Ishikawa (cell line): ENCODE results near the gene NAV2.

Experiments used
- CEBPB ChIP-seq: IDR thresholded peaks from 2 replicates; pipeline ENCODE4 v1.6.1; 2012
- EP300 ChIP-seq: IDR thresholded peaks from 2 replicates; pipeline ENCODE4 v1.6.1; 2012; ENCODE audit warnings: borderline replicate concordance
- FOXM1 ChIP-seq: IDR thresholded peaks from 2 replicates; pipeline ENCODE4 v1.6.1; 2012; ENCODE audit warnings: low read depth, borderline replicate concordance
- MAX ChIP-seq: IDR thresholded peaks from 2 replicates; pipeline ENCODE4 v1.6.1; 2012
- NFIC ChIP-seq: IDR thresholded peaks from 2 replicates; pipeline ENCODE4 v1.6.1; 2012
- REST ChIP-seq: IDR thresholded peaks from 2 replicates; pipeline ENCODE4 v1.6.1; 2012; ENCODE audit warnings: low read depth, mild to moderate bottlenecking
- TAF1 ChIP-seq: IDR thresholded peaks from 2 replicates; pipeline ENCODE4 v1.6.1; 2012; ENCODE audit warnings: low read depth, mild to moderate bottlenecking
- USF1 ChIP-seq: IDR thresholded peaks from 2 replicates; pipeline ENCODE4 v1.6.1; 2012
- YY1 ChIP-seq: IDR thresholded peaks from 2 replicates; pipeline ENCODE4 v1.6.1; 2012; ENCODE audit warnings: low read depth

- no peak for TF ChIP-seq TAF1
- TF ChIP-seq MAX, result no peak
- no peak for TF ChIP-seq REST
- no peak for TF ChIP-seq FOXM1
- no peak for TF ChIP-seq USF1
- no peak for TF ChIP-seq NFIC
- no peak for TF ChIP-seq YY1
- TF ChIP-seq EP300, result no peak
- TF ChIP-seq CEBPB, result no peak
These were observed 301.4 kb downstream of the NAV2 start for GRCh38 chr11:20014067-20014402.
